Mucosa of gallbladder (tissue), 1 donor: ENCODE results near the gene SCOC. TPM values are rescaled to one million over a fixed set of nuclear protein-coding genes. Genes with fewer than 3 reads are reported as not detected.
A peak's percentile ranks its signal among the peaks of the same experiment; 100 is the strongest.
"Not testable (repeated sequence)": the region's sequence is repeated elsewhere in the genome, so short reads cannot be mapped to it uniquely, and the experiment has no call there.

Experiments
- DNase-seq: peaks from one replicate; pipeline ENCODE4 v3.0.0-alpha.2; 2020; ENCODE audit warnings: low spot score
- total RNA-seq: library from RNA; stranded (reverse); gene quantifications from one replicate; pipeline ENCODE4 v1.2.1, GENCODE V29; 2021
- donor health status: DM: no; HTN: no; CAD: no.

Gene SCOC
- total RNA-seq, 1 donor from 2014 or later, result 68.5 TPM

- no peak for DNase-seq
These were observed 12.3 kb upstream of the SCOC start for GRCh38 chr4:140361099-140361498.

- peak; percentile 47 for DNase-seq
These were observed 10.4 kb upstream of the SCOC start for GRCh38 chr4:140363051-140363450.

DNA sequence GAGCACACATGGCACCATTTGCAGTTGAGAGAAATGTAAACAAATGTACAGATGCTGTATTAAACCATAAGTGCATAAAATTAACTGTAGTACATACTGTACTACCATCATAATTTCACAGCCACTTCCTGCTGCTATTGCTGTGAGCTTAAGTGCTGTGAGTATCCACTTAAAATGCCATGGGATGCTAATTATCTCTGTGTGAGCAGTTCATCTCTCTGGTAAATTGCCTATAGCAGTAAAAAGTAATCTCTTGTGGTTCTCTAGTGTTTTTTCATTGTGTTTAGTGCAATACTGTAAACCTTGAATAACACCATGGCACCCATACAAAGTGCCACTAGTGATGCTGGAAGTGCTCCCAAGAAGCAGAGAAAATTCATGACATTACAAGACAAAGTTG is 9.9 kb upstream of the SCOC start:
- no peak for DNase-seq

GRCh38 chr4:140367738-140368137 is 5.7 kb upstream of the SCOC start:
- DNase-seq, result no peak

- no peak for DNase-seq
These were observed 4.8 kb upstream of the SCOC start for GRCh38 chr4:140368686-140369085.

- no peak for DNase-seq
These were observed 607 bp upstream of the SCOC start for GRCh38 chr4:140372751-140373327.

- no peak for DNase-seq
These were observed 658 bp downstream of the SCOC start for GRCh38 chr4:140374130-140374477.

DNA sequence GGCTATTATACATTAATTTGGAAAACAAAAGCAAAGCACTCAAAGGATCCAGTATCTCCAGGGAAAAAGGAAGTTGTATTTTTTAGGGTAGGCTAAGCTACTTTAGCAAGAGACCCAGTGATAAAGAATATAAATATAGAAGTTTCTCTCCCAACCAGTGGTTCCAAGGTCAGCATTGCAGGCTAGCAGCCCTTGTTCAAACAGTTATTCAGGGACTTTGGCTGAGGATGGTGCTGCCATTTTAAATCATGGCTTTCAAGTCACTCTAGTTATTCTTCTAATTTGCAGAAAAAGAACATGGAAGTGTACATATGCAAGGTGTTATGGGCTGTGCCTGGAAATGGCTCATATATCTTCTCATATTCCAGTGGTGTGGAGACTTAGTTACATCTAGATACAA is 9.3 kb downstream of the SCOC start:
- DNase-seq, result no peak

DNA sequence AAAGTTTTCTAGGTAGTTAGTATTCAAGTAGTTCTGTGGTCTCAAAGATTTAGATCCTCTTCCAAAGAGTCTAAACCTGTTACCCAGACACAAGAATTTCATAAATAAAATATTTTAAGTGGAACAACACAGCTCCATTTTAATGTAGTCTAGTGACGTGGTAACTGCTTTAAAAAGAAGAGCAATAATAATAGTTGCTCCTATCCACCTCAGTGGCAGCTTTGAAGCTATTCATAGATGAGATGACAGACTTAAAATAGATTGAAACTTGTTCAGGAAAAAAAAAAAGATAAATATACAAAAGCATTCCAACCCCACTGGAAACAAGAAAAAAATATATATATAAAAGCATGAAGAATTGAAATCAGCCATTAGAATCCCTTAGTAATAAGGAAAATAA is 14.6 kb downstream of the SCOC start:
- no peak for DNase-seq

DNA sequence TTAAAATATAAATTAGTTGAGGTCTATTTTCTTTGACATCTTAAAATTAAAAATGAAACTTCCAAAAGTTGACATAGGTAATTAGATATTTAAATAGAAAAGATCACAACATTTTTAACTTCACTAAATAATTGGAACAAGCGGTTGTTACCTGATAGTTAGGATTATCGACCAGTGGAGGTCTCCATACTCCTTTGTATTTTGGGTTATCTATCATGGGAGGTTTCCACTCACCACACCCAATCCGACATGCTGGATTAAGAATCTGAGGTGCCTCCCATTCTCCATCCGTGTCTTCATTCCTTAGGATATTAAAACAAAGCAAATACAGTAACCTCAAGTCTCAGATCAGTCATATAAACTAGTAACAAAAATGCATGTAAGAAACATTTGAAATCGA is 22.2 kb downstream of the SCOC start:
- no peak for DNase-seq

DNA sequence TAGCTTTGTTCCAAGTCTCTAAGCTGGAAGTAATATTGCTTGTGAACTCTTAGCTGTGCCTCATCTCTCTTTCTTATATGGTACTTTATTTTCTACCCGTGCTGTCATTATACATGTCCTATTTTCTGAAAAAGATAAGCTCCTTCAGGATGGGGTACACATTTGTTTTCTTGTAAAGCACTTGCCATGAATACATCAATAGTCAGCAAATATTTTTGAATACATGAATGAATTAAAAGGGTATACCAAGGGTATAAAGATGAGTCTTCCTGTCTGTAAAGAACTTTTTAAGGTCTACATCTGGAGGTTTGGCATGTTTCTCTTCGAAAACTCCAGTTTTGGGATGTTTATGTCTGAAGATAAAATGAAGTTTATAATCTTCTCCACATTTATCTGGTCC is 26.7 kb downstream of the SCOC start:
- DNase-seq, result no peak

DNA sequence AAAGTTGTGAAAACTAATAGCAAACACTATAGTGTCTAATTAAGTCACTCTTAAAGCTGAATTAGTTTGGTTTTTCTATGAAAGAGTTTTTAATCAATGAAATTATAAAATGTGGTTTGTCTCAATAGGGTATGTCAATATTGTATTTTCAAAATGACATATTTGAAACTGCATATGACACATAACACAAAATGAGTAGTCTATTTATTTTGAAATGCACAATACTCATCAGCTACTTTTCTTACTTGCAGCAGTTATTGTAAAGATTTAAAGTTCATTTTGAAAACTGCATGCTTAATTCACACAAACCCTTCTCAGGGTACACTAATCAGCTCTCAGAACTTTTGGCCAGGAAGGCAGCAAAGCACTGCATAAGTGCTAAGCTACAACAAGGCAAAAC is 32.8 kb downstream of the SCOC start:
- DNase-seq, result no peak

- no peak for DNase-seq
These were observed 35.5 kb downstream of the SCOC start for GRCh38 chr4:140408974-140409373.

GRCh38 chr4:140413130-140413969 is 39.9 kb downstream of the SCOC start:
- DNase-seq, result not testable (repeated sequence)

DNA sequence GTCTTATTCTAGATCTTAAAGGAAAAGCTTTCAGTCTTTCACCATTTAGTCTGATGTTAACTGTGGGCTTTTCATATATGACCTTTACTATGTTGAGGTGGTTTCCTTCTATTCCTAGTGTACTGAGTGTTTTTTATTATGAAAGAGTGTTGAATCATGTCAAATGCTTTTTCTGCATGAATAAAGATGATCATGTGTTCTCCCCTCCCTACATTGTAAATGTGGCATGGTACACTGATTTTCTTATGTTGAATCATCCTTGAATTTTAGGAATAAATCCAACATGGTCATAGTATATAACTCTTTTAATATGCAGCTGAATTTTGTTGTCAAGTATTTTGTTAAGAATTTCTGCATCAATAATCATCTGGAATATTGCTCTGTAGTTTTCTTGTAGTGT is 49.7 kb downstream of the SCOC start:
- no peak for DNase-seq

- no peak for DNase-seq
These were observed 53.2 kb downstream of the SCOC start for GRCh38 chr4:140426610-140427105.

GRCh38 chr4:140427106-140427918 is 53.9 kb downstream of the SCOC start, which contains the start of gene CLGN:
CLGN (minus strand) TSS chr4:140427648; CDS start chr4:140413078, 14,570 bp downstream.
- DNase-seq, result peak; percentile 33

- no peak for DNase-seq
These were observed 54.5 kb downstream of the SCOC start for GRCh38 chr4:140427919-140428471.
